ENCODE measurements around the gene FBXO8.

DNA sequence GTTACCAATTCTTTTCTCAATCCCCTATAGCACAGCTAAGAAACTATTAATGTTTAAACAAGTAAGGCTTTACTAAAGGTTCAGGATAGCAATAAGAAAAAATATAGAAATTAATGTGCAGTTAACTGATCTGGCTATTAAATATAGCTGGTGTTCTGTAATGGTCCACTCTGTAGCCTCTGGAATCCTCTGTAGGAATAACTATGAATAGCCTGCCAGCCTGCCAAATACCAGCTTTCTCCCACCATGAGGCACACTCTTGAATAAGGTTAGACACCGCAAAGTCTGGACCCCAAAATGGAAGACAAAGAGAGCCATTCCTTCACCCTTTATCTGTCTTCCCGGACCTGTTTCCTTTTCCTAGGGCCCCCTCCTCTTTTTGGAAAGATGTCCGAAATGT, 30.8 kb upstream of the FBXO8 start:
- TF ChIP-seq, protein P1, sequence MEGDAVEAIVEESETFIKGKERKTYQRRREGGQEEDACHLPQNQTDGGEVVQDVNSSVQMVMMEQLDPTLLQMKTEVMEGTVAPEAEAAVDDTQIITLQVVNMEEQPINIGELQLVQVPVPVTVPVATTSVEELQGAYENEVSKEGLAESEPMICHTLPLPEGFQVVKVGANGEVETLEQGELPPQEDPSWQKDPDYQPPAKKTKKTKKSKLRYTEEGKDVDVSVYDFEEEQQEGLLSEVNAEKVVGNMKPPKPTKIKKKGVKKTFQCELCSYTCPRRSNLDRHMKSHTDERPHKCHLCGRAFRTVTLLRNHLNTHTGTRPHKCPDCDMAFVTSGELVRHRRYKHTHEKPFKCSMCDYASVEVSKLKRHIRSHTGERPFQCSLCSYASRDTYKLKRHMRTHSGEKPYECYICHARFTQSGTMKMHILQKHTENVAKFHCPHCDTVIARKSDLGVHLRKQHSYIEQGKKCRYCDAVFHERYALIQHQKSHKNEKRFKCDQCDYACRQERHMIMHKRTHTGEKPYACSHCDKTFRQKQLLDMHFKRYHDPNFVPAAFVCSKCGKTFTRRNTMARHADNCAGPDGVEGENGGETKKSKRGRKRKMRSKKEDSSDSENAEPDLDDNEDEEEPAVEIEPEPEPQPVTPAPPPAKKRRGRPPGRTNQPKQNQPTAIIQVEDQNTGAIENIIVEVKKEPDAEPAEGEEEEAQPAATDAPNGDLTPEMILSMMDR (IDR thresholded peaks at IDR 0.05; ENCODE audit: low read depth, low read length, poor library complexity, severe bottlenecking): no peak
- TF ChIP-seq EZH2phosphoT487 (IDR thresholded peaks at IDR 0.05; ENCODE audit: borderline replicate concordance, low read length): no peak
